Aorta (tissue), 5 donors: Measurements from ENCODE around the gene MIER2. TPM values are rescaled to one million over a fixed set of nuclear protein-coding genes. Genes with fewer than 3 reads are reported as not detected.
A peak's percentile ranks its signal among the peaks of the same experiment; 100 is the strongest.
"Not testable (repeated sequence)": the region's sequence is repeated elsewhere in the genome, so short reads cannot be mapped to it uniquely, and the experiment has no call there.

Experiments
- ATAC-seq: fragments of 200-7000 bp; cut with Tn5 transposase; one replicate; pipeline ENCODE4 v1.9.1; 2022; ENCODE audit warnings: moderate library complexity; ENCODE audit not compliant: low FRiP score
- DNase-seq, 2 donors: peaks; one replicate each; pipeline ENCODE4 v3.0.0-alpha.2; 2020
- H3K27ac ChIP-seq, 2 donors: one replicate each; pipeline ENCODE4 v1.5.1; 2013; ENCODE audit warnings: low read length in 2 of 2, mild to moderate bottlenecking in 2 of 2, moderate library complexity in 2 of 2, control low read depth in 1 of 2, inconsistent platforms in 1 of 2, low read depth in 1 of 2
- H3K27me3 ChIP-seq, 2 donors: one replicate each; pipeline ENCODE4 v1.6.1; 2013; ENCODE audit warnings: control low read depth in 1 of 2, low read length in 1 of 2, mild to moderate bottlenecking in 1 of 2, moderate library complexity in 1 of 2; ENCODE audit not compliant: insufficient read depth in 2 of 2, control insufficient read depth in 1 of 2
- H3K36me3 ChIP-seq, 2 donors: one replicate each; pipeline ENCODE4 v1.6.1; 2013; ENCODE audit warnings: control low read depth in 1 of 2, low read length in 1 of 2, mild to moderate bottlenecking in 1 of 2; ENCODE audit not compliant: insufficient read depth in 2 of 2, control insufficient read depth in 1 of 2
- H3K4me1 ChIP-seq, 2 donors: one replicate each; pipeline ENCODE4 v1.6.1; 2013; ENCODE audit warnings: low read length in 2 of 2, control low read depth in 1 of 2, mild to moderate bottlenecking in 1 of 2, moderate library complexity in 1 of 2; ENCODE audit not compliant: insufficient read depth in 2 of 2, control insufficient read depth in 1 of 2
- H3K4me3 ChIP-seq, 2 donors: one replicate each; pipeline ENCODE4 v1.5.1; 2013; ENCODE audit warnings: low read length in 2 of 2, control low read depth in 1 of 2, mild to moderate bottlenecking in 1 of 2
- H3K9me3 ChIP-seq: one replicate; pipeline ENCODE4 v1.6.1; 2013; ENCODE audit warnings: mild to moderate bottlenecking, low read length; ENCODE audit not compliant: control insufficient read depth
- WGBS, 2 donors: extraction: QIAGEN DNeasy Blood & Tissue Kit; methylation state at CpG; one replicate each; pipeline ENCODE4 v1.1.7; 2013; 5-methylcytosine and 5-hydroxymethylcytosine counted together
- intact Hi-C, 2 donors: fragments of 100-400 bp; cut with DNase I; formaldehyde crosslinking; loops; one replicate each; pipeline versions ENCODE4 v1.14.2 to v1.15.0; 2022
- polyA plus RNA-seq, 2 donors: library from polyadenylated mRNA; stranded (reverse); fragments of 200-250 nt; gene quantifications; one replicate each; pipeline ENCODE4 v1.2.3, GENCODE V29; 2013
- total RNA-seq, 2 donors: library from RNA; stranded (reverse); fragmentation: NEBNext Ultra II Directional; extraction: Animal tissue kit (Norgen Biotek cat#: 25700); gene quantifications; one replicate each; pipeline ENCODE4 v1.2.1, GENCODE V29; 2021
- donor health status: healthy with polysubstance abuse.
- donor health status: Bipolar disorder and iron deficiency.
- donor health status: DM: no; HTN: no; CAD: no.
- donor health status: DM: no; HTN: no; CAD: no.
- donor health status: DM: yes; HTN: yes; CAD: no.

MIER2 gene
- total and polyA plus RNA-seq, 4 donors, result 3.3 to 31.1 (median 17.7) TPM

DNA sequence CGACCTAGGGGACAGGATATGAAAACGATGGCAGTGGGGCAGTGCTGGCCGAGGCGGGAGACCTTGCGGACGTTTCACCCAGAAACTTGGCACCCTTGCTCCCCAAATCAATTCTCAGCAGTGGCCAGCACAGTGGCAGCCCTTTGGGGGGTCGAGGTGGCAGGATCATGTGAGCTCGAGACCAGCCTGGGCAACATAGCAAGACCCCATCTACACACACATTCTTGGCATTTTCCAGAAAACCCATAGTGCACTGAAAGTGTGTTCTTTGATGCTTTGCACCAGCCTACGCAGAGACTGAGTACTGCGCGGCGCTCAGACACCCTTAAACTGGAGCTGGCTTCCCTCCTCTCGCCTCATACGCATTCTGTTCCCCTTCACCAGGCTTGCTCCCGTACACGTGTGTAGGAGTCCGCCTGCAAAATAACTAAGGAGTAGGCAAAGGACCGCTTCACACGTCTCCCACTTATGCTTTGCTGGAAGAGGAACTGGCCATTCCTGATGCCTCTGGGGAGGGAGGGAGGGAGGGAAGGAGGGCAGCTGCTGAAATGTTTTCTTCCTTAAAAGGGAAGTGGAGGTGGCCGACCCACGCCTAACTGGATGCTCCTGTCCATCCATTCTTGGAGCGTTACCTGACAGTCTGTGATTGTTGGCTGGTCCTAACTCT is 23.5 kb upstream of the MIER2 start:
- no peaks in the 10 kb centered on the region for H3K36me3 ChIP-seq
- DNase-seq (peak in 1 of 2 donors; percentile 26), ATAC-seq (no peak)
- 63 to 64% methylated on average over 22 of the region's 22 CpGs for WGBS, 2 donors
- intact Hi-C loops, result no loop called here
- H3K4me1 ChIP-seq, result no peaks in the 10 kb centered on the region
- no peak overlapping the region for H3K27ac ChIP-seq
- H3K27me3 ChIP-seq, result no peaks in the 10 kb centered on the region
- H3K9me3 ChIP-seq, result no peaks in the 10 kb centered on the region
- no peak overlapping the region for H3K4me3 ChIP-seq

DNA sequence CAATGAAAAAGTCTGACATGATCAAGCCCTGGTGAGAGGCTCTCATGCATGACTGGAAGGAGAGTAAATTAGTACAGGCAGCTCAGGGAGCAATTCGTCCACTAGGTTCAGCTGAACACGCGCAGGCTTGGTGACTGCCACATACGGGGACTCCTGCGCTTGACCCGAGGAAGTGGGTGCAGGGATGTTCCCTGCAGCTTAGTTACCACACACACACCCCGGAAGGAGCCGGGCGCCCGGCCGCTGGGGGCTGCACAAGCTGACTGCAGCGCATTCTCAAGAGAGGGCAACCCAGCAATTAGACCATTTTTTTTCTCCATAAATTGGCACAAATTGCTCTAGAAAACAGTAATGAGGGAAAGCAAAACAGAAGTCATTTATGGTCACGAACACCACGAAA is 23.0 kb upstream of the MIER2 start:
- DNase-seq (no peak), ATAC-seq (no peak)
- WGBS, 2 donors, result 79 to 86% methylated on average over 14 of the region's 14 CpGs
- intact Hi-C loops, result no loop called here
- H3K9me3 ChIP-seq, result no peaks in the 10 kb centered on the region
- no peaks in the 10 kb centered on the region for H3K27me3 ChIP-seq
- H3K36me3 ChIP-seq, result no peaks in the 10 kb centered on the region
- H3K27ac ChIP-seq, result no peak overlapping the region
- no peak overlapping the region for H3K4me3 ChIP-seq
- no peaks in the 10 kb centered on the region for H3K4me1 ChIP-seq

DNA sequence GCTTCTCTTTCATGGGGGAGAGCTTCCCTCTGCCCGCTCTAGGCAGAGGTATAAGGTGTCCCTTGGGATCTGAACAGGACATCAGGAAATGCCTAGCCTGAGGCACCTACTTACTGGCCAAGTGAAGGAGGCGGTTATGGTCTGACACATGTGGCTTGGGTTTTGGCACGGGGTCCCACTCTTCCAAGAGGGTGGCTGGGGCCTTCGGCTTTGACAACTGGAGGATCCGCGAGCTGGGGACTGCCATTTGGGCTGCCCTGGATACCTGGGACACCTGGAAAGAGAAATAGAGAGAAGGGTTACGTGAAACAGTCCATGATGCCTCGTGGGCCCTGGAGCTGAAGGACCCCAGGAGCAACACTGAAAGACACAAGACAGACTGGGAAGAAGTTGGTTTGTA is 22.4 kb upstream of the MIER2 start:
- ATAC-seq (no peak), DNase-seq (peak in 1 of 2 donors; percentile 23)
- intact Hi-C loops, result no loop called here
- Histone ChIP-seq H3K9me3 (no peaks in the 10 kb centered on the region), H3K4me1 (no peaks in the 10 kb centered on the region), H3K27ac (no peak overlapping the region), H3K27me3 (no peaks in the 10 kb centered on the region), H3K4me3 (no peak overlapping the region), H3K36me3 (no peaks in the 10 kb centered on the region)
- 90 to 91% methylated on average over 8 of the region's 8 CpGs for WGBS, 2 donors

DNA sequence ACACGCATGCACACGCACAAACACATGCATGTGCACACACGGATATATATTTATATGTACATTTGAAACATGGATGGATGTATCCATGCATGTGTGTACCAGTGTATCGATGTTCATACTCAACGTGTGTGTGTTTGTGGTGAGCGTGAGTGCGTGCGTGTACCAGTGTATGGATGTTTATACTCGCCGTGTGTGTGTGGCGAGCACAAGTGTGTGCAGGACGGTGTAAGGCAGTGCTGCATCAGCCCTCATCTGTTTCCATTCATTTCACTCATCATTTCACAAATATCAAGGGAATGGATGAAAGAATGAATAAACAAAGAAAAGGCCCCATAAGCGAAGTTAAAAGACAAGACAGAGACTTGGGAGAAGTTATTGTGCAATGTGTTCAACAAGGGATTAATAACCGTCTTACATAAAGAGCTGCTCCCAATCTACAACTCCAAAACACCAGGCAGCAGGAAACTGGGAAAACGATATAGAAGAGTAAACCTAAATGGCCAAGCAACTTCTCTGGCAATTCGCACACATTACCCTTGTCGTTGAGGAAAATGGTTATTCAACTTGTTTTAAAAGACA is 21.7 kb upstream of the MIER2 start:
- Histone ChIP-seq H3K9me3 (no peaks in the 10 kb centered on the region), H3K27me3 (no peaks in the 10 kb centered on the region), H3K4me1 (no peaks in the 10 kb centered on the region), H3K4me3 (no peak overlapping the region), H3K36me3 (no peaks in the 10 kb centered on the region), H3K27ac (no peak overlapping the region)
- WGBS, 2 donors, result 88 to 91% methylated on average over 17 of the region's 17 CpGs
- no peak for ATAC-seq
- no peak for DNase-seq
- intact Hi-C loops, result no loop called here

DNA sequence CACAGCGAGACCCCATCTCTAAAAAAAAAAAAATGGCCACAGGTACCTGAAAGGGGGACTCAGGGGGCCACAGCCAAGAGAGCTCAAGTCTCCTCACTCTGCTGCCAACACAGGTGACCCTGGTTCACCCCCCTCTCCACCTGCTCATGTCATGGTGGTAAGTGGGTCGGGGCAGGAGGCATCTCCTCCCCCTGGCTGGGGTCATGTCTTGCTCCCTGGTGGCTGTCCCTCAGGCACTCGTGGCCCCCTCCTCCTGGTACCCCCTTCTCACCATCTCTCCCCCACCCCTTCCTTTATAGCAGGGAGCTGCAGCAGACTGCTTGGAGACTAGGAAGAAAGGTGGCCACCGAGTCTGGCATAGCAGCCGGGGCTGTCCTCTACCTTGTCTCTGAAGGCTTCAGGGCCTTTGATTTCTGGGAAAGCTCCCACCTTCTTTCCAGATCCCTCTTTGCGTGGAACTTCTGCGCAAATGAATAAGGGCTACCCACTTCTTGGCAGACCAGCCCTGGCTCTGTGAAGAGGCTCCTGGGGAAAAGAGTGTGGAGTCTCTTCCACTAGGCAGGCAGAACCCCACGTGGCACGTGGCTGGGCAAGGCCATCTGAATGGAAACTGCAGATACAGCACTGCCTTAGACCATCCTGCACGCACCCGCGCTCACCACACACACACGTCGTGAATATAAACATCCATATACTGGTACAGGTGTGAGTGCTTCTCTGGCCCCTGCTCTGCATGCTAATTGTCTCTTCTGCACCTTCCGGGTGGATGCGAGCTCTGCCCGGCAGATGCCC is 20.1 kb upstream of the MIER2 start:
- DNase-seq, result peak in 1 of 2 donors; percentile 22
- no peaks in the 10 kb centered on the region for H3K36me3 ChIP-seq
- intact Hi-C loops, result no loop called here
- H3K27me3 ChIP-seq, result no peaks in the 10 kb centered on the region
- ATAC-seq, result no peak
- no peak overlapping the region for H3K27ac ChIP-seq
- 61 to 66% methylated on average over 17 of the region's 17 CpGs for WGBS, 2 donors
- H3K4me1 ChIP-seq, result no peaks in the 10 kb centered on the region
- no peaks in the 10 kb centered on the region for H3K9me3 ChIP-seq
- no peak overlapping the region for H3K4me3 ChIP-seq

DNA sequence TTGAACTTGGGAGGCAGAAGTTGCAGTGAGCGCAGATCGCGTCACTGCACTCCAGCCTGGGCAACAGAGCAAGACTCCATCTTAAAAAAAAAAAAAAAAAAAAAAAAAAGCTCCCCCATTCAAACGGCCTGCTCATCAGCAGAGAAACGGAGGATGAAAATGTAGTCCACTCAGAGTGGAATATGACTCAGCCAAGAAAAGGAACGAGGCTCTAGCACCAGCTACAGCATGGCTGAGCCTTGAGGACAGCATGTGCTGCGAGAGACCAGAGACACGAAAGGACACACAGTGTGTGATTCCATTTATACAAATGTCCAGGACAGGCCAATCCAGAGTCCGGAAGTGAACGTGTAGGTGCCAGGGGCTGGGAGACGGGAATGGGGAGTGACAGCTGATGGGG is 18.1 kb upstream of the MIER2 start:
- intact Hi-C loops, result no loop called here
- Histone ChIP-seq H3K9me3 (no peaks in the 10 kb centered on the region), H3K4me1 (no peaks in the 10 kb centered on the region), H3K4me3 (no peak overlapping the region), H3K27me3 (no peaks in the 10 kb centered on the region), H3K36me3 (no peaks in the 10 kb centered on the region), H3K27ac (no peak overlapping the region)
- peak in 1 of 2 donors; percentile 26 for DNase-seq
- ATAC-seq, result no peak
- WGBS, 2 donors, result 78 to 79% methylated on average over 11 of the region's 11 CpGs

DNA sequence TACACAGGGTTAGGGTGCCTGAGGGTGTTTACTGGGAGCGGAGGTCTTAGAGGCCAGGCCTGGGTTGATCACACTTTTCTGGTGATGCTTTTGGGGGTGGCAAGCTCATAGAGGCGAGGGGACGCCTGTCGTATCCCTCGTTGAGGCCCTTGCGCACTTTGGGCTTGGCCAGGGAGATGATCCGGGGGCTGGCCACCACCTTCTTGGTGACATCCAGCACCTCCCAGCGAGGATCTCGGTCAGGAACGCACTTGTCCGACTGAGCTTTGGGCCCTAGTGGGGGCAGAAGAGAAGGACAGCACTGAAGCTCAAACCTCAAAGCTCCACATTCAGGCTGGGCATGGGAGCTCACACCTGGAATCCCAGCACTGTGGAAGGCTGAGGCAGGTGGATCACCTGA is 17.6 kb upstream of the MIER2 start:
- Histone ChIP-seq H3K4me1 (no peaks in the 10 kb centered on the region), H3K9me3 (peaks cover 2% of the 10 kb centered on the region), H3K36me3 (no peaks in the 10 kb centered on the region), H3K27me3 (no peaks in the 10 kb centered on the region), H3K4me3 (no peak overlapping the region), H3K27ac (no peak overlapping the region)
- intact Hi-C loops, result no loop called here
- whole genome bisulfite sequencing, 2 donors, result 87 to 91% methylated on average over 11 of the region's 11 CpGs
- DNase-seq (peak in 1 of 2 donors; percentile 28), ATAC-seq (no peak)

DNA sequence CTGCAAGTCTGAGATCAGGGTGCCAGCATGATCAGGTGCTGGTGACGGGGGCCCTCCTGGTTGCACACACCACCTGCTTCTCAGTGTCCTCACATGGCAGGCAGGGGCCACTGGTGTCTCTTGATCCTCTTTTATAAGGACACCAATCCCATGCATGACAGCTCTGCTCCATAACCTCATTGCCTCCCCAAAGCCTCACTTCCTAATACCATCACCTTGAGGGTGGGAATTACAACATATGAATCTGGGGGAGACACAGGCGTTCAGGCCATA is 15.0 kb upstream of the MIER2 start:
- no peak overlapping the region for H3K4me3 ChIP-seq
- H3K4me1 ChIP-seq, result no peaks in the 10 kb centered on the region
- no peak for ATAC-seq
- peak in 1 of 2 donors; percentile 13 for DNase-seq
- 77 to 80% methylated on average over 2 of the region's 2 CpGs for WGBS, 2 donors
- no peaks in the 10 kb centered on the region for H3K27me3 ChIP-seq
- peaks cover 2% of the 10 kb centered on the region for H3K9me3 ChIP-seq
- H3K36me3 ChIP-seq, result no peaks in the 10 kb centered on the region
- no peak overlapping the region for H3K27ac ChIP-seq
- intact Hi-C loops, result no loop called here

DNA sequence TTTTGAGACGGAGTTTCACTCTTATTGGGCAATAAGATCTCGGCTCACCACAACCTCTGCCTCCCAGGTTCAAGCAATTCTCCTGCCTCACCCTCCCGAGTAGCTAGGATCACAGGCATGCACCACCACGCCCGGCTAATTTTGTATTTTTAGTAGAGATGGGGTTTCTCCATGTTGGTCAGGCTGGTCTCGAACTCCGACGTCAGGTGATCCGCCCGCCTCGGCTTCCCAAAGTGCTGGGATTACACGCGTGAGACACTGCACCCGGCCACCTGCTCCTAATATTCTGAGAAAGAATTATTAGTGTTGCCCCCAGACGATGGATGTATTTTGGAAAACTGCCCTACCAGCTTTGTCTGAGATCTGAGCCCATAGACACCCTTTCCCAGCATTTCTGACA is 10.9 kb upstream of the MIER2 start:
- H3K4me1 ChIP-seq, H3K27ac ChIP-seq, H3K27me3 ChIP-seq, H3K36me3 ChIP-seq, H3K4me3 ChIP-seq, ATAC-seq, intact Hi-C loops, H3K9me3 ChIP-seq: not testable (repeated sequence)
- peak; percentile 35 to 36 for DNase-seq
- WGBS, 2 donors, result 89 to 90% methylated on average over 15 of the region's 15 CpGs
